Right cardiac atrium (tissue), 5 donors: ENCODE results near the gene ANKMY1. TPM values are rescaled to one million over a fixed set of nuclear protein-coding genes. Genes with fewer than 3 reads are reported as not detected.
A peak's percentile ranks its signal among the peaks of the same experiment; 100 is the strongest.

ENCODE experiments used
- ATAC-seq, 2 donors: fragments of 200-7000 bp; cut with Tn5 transposase; one replicate each; pipeline versions ENCODE4 v1.8.0 to v1.9.1; 2020; ENCODE audit warnings: moderate library complexity in 2 of 2, mild to moderate bottlenecking in 1 of 2
- DNase-seq, 3 donors: peaks; one replicate each; pipeline ENCODE4 v3.0.0-alpha.2; 2020
- H3K27ac ChIP-seq: one replicate; pipeline ENCODE4 v1.5.1; 2013; ENCODE audit warnings: mild to moderate bottlenecking, low read length, control low read depth, moderate library complexity
- H3K27me3 ChIP-seq: one replicate; pipeline ENCODE4 v1.6.1; 2013; ENCODE audit not compliant: control insufficient read depth, insufficient read depth
- H3K4me1 ChIP-seq: one replicate; pipeline ENCODE4 v1.6.1; 2013; ENCODE audit warnings: low read length; ENCODE audit not compliant: control insufficient read depth, insufficient read depth
- H3K4me3 ChIP-seq: one replicate; pipeline ENCODE4 v1.5.1; 2013; ENCODE audit warnings: low read length, control low read depth
- H3K9me3 ChIP-seq: one replicate; pipeline ENCODE4 v1.6.1; 2013; ENCODE audit warnings: low read length; ENCODE audit not compliant: control insufficient read depth
- whole genome bisulfite sequencing: extraction: QIAGEN DNeasy Blood & Tissue Kit; methylation state at CpG from one replicate; pipeline ENCODE4 v1.1.7; 2013; 5-methylcytosine and 5-hydroxymethylcytosine counted together
- intact Hi-C, 4 donors: fragments of 100-400 bp; cut with DNase I; formaldehyde crosslinking; loops; one replicate each; pipeline versions ENCODE4 v1.11.0 to v1.14.0; 2022 to 2023
- long read RNA-seq, 4 donors: library from polyadenylated mRNA; unstranded; transcript quantifications; one replicate each; pipeline ENCODE4 v2.0.0, GENCODE V29; 2020 to 2021
- polyA plus RNA-seq: library from polyadenylated mRNA; stranded (reverse); fragments of 200-250 nt; gene quantifications from one replicate; pipeline ENCODE4 v1.2.3, GENCODE V29; 2013
- total RNA-seq, 4 donors: library from RNA; stranded (reverse); fragmentation: NEBNext Ultra II Directional; extraction: Animal tissue kit (Norgen Biotek cat#: 25700); gene quantifications; one replicate each; pipeline ENCODE4 v1.2.1, GENCODE V29; 2021
- donor health status: healthy with polysubstance abuse.
- donor health status: DM: no; HTN: yes; CAD: no.
- donor health status: DM: no; HTN: no; CAD: no.
- donor health status: DM: no; HTN: yes; CAD: no; lungs with severe emphysema.
- donor health status: DM: yes; HTN: yes; CAD: no.

ANKMY1 gene, protein sequence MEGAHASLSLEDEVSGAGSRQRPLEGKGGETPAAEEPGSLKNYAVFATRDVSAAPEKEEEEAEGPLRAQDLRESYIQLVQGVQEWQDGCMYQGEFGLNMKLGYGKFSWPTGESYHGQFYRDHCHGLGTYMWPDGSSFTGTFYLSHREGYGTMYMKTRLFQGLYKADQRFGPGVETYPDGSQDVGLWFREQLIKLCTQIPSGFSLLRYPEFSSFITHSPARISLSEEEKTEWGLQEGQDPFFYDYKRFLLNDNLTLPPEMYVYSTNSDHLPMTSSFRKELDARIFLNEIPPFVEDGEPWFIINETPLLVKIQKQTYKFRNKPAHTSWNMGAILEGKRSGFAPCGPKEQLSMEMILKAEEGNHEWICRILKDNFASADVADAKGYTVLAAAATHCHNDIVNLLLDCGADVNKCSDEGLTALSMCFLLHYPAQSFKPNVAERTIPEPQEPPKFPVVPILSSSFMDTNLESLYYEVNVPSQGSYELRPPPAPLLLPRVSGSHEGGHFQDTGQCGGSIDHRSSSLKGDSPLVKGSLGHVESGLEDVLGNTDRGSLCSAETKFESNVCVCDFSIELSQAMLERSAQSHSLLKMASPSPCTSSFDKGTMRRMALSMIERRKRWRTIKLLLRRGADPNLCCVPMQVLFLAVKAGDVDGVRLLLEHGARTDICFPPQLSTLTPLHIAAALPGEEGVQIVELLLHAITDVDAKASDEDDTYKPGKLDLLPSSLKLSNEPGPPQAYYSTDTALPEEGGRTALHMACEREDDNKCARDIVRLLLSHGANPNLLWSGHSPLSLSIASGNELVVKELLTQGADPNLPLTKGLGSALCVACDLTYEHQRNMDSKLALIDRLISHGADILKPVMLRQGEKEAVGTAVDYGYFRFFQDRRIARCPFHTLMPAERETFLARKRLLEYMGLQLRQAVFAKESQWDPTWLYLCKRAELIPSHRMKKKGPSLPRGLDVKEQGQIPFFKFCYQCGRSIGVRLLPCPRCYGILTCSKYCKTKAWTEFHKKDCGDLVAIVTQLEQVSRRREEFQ
- total RNA-seq (1 to 10 TPM; 7.3 to 8.0 (median 7.6) TPM), polyA plus RNA-seq (3.5 TPM)
- long read RNA-seq, donor 1, partial matches to known transcripts: 1 of 6 reads
- long read RNA-seq, donor 1, other reads (novel, unspliced or antisense): 5 of 6 reads
- long read RNA-seq, donor 2, partial matches to known transcripts: 0 of 11 reads
- long read RNA-seq, donor 2, other reads (novel, unspliced or antisense): 7 of 11 reads
- long read RNA-seq, donor 3, full-length matches to known transcripts: 8 of 22 reads
- long read RNA-seq, donor 3, partial matches to known transcripts: 2 of 22 reads
- long read RNA-seq, donor 3, other reads (novel, unspliced or antisense): 12 of 22 reads
- long read RNA-seq, donor 4, partial matches to known transcripts: 2 of 5 reads
- long read RNA-seq, donor 4, other reads (novel, unspliced or antisense): 2 of 5 reads

DNA sequence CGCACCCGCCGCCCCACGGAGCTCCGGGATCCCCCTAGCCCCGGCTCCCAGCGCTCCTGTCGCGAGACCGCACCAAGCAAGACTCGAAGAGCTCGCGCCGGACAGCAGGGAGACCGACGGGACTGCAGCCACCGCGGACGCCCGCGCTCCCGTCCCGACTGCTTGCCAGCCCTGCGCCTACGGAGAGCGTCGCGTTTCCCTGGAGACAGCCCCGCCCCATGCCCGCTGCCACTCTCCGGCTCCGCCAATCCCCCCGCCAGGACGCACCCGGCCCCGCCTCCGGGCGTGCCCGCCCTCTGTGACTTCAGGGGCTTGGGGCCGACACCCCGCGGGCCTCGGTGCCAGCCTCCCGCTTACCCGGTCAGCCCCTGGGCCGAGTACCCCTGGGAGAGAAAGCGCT is at the start of gene ANKMY1:
TSS of gene ANKMY1 (minus strand) at position 181 of the 400 bp plus-strand sequence. CDS start 653 bp downstream, outside the sequence.
- H3K27me3 ChIP-seq: no peaks in the 10 kb centered on the region
- H3K4me1 ChIP-seq: peaks cover 4% of the 10 kb centered on the region
- 3% methylated on average over 47 of the region's 47 CpGs for WGBS
- intact Hi-C loops: no loop called here
- ATAC-seq (peak; percentile 25 to 59), DNase-seq (peak; percentile 86 to 92 (median 90))
- no peaks in the 10 kb centered on the region for H3K9me3 ChIP-seq
- peak within 1 kb of the TSS; percentile 47 for H3K4me3 ChIP-seq
- H3K27ac ChIP-seq: no peak within 1 kb of the TSS

DNA sequence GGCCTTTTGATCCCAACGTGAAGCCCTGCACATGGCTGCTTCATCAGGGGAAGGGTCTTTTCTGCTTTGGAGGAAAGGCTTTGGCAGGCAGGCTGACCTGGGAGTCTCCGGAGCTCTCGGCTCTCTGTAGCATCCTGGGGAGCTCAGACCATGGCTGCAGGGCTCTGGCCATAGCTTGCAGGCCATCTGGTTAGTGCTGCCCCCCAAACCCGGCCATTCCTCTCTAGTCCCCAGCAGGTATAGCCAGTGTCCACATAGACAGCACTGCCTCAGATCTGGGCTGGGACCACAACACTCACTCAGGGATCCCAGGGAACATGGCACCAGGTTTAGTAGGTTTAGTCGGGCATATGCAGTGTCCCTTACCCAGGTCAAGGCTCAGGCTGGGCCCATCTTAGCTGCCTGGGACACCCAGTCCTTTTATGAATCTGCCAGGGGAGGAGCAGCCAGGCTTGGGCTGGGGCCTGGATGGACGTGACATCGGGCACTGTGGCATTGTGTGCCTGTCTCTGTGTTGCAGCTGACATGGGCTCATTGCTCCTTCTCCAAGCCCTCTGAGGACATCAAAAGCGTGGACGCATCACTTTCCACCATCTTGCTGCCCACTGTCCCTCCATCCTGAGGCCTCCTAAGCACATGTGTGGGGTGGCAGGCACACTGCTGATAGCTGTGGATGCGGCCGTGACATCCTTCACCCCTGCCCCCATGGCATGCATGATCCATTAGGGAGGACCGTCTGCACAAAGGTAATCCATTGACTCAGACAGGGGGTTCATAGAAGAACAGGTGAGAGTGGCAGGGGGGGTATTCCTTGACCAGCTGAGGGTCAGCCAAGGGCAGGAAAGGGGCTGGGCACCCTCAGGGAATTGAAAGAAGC is 48.3 kb upstream of the ANKMY1 start:
- intact Hi-C loops: no loop called here
- Histone ChIP-seq H3K27ac (no peak overlapping the region), H3K9me3 (no peaks in the 10 kb centered on the region), H3K4me1 (no peaks in the 10 kb centered on the region), H3K27me3 (no peaks in the 10 kb centered on the region), H3K4me3 (no peak overlapping the region)
- DNase-seq (peak in 1 of 3 donors; percentile 19), ATAC-seq (no peak)
- WGBS: 87% methylated on average over 12 of the region's 12 CpGs

DNA sequence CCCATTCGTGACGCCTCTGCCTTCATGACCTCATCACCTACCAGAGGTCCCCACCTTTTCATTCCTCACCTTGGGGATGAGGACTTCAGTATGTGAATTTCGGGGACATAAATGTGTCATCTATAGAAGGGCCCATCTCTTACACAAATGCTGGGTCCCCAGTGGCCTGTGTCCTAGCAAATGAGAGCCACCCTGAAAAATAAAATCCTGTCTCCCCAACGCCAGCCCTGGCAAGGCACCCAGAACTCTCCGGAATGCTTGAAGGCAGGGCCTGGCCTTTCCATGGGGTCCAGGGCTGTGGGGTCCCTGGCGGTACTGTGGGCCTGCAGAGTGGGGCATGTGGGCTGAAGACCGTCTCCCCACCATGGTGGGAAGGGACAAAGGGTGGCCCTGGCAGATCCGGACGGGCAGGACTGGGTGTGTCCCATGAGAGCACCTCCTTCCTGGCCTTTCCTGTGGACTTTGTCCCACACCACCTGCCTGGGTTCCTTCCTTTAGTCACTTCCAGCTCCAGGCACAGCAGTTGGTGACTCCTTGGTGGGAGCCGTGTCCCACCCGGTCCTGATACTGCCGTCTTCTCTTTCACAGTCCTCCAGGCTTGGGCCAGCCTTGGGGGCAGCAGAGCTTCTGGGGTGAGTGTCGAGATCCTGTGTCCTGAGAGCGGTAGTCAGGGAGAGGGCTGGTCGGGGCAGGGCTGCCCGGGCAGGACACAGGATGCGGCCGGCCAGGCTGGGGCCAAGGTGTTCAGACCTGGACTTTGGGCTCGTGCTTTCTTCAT is 47.3 kb upstream of the ANKMY1 start:
- intact Hi-C loops: no loop called here
- no peaks in the 10 kb centered on the region for H3K4me1 ChIP-seq
- WGBS: 85% methylated on average over 19 of the region's 19 CpGs
- ATAC-seq: peak in 1 of 2 donors; percentile 3
- no peak overlapping the region for H3K27ac ChIP-seq
- no peaks in the 10 kb centered on the region for H3K27me3 ChIP-seq
- DNase-seq: peak in 2 of 3 donors; percentile 10 to 56
- no peaks in the 10 kb centered on the region for H3K9me3 ChIP-seq
- no peak overlapping the region for H3K4me3 ChIP-seq

DNA sequence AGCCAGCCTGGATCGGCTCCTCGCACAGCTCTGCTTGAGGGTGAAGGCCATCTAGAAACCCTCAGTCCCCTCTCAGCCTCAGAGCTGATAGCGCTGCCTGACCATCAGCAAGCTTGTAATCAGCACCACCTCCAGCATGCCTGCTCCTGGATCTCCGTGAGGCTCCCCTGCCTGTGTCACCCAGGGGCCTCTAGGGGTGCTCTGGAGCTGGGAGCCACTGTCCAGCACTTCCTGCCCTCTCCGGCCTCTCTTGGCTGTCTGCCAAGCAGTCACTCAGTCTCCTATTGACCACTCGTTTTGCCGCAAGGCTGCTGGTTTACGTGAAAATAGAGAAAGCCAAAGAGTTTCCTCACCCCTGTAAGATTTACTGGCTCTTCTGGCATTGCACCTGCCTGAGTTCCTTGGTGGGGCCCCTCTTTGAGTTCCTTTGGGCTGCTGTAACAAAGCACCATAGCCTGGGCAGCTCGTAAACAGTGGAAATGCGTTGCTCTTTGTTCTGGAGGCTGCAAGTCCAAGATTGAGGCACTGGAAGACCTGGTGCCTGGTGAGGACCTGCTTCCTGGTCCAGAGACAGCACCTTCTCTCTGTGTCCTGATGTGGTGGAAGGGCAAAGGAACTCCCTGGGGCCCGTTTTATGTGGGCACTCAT is 46.6 kb upstream of the ANKMY1 start:
- Histone ChIP-seq H3K4me1 (no peaks in the 10 kb centered on the region), H3K27me3 (no peaks in the 10 kb centered on the region), H3K9me3 (no peaks in the 10 kb centered on the region), H3K4me3 (no peak overlapping the region), H3K27ac (no peak overlapping the region)
- peak; percentile 87 to 92 (median 91) for DNase-seq
- peak; percentile 80 to 85 for ATAC-seq
- 24% methylated on average over 11 of the region's 11 CpGs for WGBS
- intact Hi-C loops: no loop called here

DNA sequence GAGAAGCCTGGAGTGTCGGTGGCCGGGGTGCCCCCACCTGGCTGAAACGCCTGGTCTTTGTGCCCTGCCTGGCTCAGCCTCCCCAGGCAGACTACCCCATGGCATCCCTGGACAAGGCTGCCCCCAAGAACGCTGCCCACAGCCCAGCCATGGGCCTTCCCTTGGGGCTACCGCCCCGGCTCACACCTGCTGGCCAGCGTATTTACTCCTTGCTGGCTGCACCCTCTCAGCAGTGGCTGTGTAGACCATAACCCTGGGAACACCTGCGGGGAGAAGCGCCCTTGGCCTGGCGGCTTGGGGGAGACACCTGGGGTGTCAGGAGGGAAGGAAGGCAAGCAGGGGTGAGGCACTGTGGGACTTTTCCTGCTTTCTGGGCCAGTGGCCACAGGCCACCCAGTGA is 46.1 kb upstream of the ANKMY1 start:
- intact Hi-C loops: no loop called here
- H3K27ac ChIP-seq: no peak overlapping the region
- H3K4me1 ChIP-seq: no peaks in the 10 kb centered on the region
- no peaks in the 10 kb centered on the region for H3K27me3 ChIP-seq
- DNase-seq (peak in 2 of 3 donors; percentile 52 to 56), ATAC-seq (peak; percentile 4 to 5)
- H3K4me3 ChIP-seq: no peak overlapping the region
- 90% methylated on average over 10 of the region's 10 CpGs for WGBS
- H3K9me3 ChIP-seq: no peaks in the 10 kb centered on the region

DNA sequence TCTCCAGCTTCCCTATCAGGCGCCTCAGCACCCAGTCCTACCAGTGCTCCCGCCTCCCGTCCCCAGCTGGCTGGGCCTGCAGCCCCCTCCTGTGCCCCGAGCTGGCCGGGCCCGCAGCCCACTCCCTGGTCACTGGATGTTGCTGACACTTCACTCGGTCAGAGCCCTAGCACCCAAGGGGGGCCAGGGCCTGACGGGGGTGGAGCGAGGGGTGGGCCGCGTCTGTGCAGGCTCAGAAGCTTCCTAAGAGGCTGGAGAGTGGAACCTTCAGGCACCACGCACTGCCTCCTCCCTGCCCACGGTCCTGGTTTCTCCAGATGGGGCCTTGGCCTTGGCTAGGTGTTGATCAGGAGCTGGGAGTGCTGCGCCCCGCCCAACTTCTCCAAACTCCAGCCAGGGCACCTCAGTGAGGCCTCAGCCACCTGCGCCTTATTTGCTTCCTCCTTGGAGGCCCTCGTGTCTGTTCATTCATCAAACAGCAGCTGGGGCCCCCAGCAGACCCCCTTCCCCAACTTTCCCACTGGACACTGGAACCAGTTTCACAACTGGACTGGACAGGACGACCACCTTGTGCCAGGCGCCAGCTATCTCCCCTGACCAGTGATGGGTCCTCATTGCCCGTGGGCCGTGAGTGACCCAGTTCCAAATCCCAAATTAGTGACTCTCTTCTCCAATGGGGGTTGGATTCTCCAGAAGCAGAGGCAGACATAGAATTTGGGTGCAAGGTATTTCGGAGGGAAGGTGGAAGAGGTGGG is 45.5 kb upstream of the ANKMY1 start:
- Histone ChIP-seq H3K4me1 (no peaks in the 10 kb centered on the region), H3K9me3 (no peaks in the 10 kb centered on the region), H3K27ac (no peak overlapping the region), H3K4me3 (no peak overlapping the region), H3K27me3 (no peaks in the 10 kb centered on the region)
- DNase-seq: peak in 1 of 3 donors; percentile 38
- WGBS: 90% methylated on average over 22 of the region's 22 CpGs
- intact Hi-C loops: no loop called here
- no peak for ATAC-seq

DNA sequence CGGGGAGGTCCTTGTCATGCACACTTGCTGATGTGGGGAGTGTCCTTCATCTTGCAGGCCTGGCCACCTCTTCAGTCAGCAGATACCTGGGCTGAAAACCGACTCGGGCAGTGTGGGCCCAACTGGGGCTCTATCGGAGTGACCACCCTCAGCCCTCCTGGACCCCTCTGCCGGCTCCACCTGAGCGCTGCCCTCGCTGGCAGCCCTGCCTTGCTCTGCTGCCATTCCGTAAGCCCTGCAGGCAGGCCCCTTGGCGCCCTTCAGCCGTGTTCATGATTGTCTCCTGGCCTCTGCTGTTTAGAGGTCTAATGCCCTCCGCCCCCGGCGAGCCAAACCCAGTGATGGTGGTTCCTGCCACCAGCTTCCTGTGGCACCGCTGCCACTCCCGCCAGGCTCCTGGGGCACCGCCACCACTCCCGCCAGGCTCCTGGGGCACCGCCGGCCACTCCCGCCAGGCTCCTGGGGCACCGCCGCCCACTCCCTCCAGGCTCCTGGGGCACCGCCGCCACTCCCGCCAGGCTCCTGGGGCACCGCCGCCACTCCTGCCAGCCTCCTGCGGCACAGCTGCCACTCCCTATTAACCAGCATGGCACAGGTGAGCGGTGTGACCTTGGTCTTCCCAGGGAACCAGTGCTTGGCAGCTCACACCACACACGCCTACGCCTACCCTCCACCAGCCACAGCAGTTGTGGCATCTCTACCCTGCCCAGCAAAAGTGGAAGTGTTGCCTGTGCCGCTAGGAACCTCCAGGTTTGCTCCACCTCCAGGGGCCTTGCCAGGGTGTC is 44.7 kb upstream of the ANKMY1 start:
- ATAC-seq: no peak
- Histone ChIP-seq H3K27ac (no peak overlapping the region), H3K4me1 (no peaks in the 10 kb centered on the region), H3K27me3 (no peaks in the 10 kb centered on the region), H3K9me3 (no peaks in the 10 kb centered on the region), H3K4me3 (no peak overlapping the region)
- WGBS: 92% methylated on average over 32 of the region's 32 CpGs
- intact Hi-C loops: no loop called here
- peak in 2 of 3 donors; percentile 45 to 58 for DNase-seq

DNA sequence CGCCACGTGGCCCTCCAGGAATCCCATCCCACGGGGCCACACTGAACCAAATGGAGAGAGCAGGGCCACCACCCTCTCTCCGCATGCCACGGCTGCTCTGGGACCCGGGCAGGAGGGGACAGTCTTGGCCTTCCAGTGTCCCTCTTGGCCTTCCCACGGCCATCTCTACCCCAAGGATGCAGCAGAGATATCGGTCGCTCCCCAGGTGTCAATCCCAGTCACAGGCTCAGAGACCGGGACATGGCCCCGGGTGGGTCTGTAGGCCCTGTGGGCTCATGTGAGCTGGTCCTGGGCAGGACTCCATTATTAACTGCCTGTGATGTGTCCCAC is 44.0 kb upstream of the ANKMY1 start:
- intact Hi-C loops: no loop called here
- H3K9me3 ChIP-seq: no peaks in the 10 kb centered on the region
- peak in 1 of 3 donors; percentile 20 for DNase-seq

More for the DNA sequence above, 44.0 kb upstream of the ANKMY1 start:
- no peaks in the 10 kb centered on the region for H3K27me3 ChIP-seq
- ATAC-seq: no peak
- 90% methylated on average over 11 of the region's 11 CpGs for WGBS
- no peak overlapping the region for H3K4me3 ChIP-seq
- H3K27ac ChIP-seq: no peak overlapping the region
- H3K4me1 ChIP-seq: no peaks in the 10 kb centered on the region
